ENCODE results near the gene SCART1. TPM values are rescaled to one million over a fixed set of nuclear protein-coding genes. Genes with fewer than 3 reads are reported as not detected.
"Not testable (repeated sequence)": the region's sequence is repeated elsewhere in the genome, so short reads cannot be mapped to it uniquely, and the experiment has no call there.

SCART1 gene
- total and polyA plus RNA-seq, 7 donors: 0.08 to 1.8 (median 0.58) TPM

DNA sequence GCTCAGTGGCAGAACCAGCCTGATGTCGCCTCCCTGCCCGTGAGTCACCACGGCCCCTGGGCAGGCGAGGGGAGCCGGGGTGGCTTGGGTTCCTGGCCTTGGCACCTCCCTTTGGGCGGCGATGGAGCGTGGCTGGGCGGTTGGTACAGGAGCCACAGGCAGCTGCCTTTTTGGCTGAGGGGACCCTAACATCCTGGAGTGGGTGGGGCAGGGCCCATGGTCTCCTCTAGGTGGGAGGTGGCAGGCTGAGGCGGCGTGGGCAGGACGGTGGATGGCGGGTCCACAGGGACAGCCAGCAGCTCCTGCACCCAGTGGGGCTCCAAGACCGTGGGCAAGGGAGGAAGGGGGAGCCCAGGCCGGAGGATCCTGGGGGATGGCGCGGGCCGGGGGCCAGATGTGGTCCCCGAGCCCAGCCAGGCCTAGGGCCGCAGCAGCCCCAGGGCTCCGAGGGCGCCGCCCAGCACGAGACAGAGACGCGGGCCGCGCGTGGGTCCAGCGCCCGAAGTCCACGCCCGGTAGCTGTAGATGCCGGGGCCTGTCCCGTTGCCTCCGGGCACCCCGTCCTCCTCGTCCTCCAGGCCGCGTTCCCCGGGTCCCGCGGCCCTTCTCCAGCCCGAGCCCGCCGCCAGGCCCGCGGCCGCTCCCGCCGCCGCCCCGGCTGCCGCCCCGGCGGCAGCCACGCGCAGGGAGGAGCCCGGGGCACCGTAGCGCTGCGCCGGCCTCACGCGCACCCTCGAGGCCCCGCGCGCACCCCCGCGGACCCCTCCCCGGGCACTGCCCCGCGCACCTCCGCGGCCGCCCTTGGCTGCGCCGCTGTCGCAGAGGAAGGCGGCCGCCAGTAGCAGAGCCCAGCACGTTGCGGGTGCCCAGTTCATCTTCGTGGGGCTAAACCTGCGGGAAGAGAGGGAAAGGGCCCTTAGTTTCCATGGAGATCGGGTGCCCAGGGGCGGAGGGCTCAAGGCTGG is 30.7 kb upstream of the SCART1 start:
- TF ChIP-seq, protein P1, sequence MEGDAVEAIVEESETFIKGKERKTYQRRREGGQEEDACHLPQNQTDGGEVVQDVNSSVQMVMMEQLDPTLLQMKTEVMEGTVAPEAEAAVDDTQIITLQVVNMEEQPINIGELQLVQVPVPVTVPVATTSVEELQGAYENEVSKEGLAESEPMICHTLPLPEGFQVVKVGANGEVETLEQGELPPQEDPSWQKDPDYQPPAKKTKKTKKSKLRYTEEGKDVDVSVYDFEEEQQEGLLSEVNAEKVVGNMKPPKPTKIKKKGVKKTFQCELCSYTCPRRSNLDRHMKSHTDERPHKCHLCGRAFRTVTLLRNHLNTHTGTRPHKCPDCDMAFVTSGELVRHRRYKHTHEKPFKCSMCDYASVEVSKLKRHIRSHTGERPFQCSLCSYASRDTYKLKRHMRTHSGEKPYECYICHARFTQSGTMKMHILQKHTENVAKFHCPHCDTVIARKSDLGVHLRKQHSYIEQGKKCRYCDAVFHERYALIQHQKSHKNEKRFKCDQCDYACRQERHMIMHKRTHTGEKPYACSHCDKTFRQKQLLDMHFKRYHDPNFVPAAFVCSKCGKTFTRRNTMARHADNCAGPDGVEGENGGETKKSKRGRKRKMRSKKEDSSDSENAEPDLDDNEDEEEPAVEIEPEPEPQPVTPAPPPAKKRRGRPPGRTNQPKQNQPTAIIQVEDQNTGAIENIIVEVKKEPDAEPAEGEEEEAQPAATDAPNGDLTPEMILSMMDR (IDR thresholded peaks at IDR 0.05): no peak
- no peak for DNase-seq
- Histone ChIP-seq H3K27ac (no peak overlapping the region), H3K36me3 (ENCODE audit: insufficient read depth in 1 of 2, low read depth in 1 of 2) (peaks cover 0 to 30% of the 10 kb centered on the region in 2 donors), H3K9me3 (peaks cover 1% of the 10 kb centered on the region), H3K4me3 (no peak overlapping the region), H3K27me3 (ENCODE audit: insufficient read depth in 3 of 3, low read length in 2 of 3) (peaks cover 0 to 15% (median 8%) of the 10 kb centered on the region in 3 donors), H3K4me1 (peaks cover 3% of the 10 kb centered on the region)
- intact Hi-C loops (cut with DNase I): no loop called here
- peak in 2 of 4 donors; percentile 22 to 45 for ATAC-seq
- WGBS, 3 donors: 12 to 15% (median 14%) methylated on average over 58 to 88 of the region's 88 CpGs

DNA sequence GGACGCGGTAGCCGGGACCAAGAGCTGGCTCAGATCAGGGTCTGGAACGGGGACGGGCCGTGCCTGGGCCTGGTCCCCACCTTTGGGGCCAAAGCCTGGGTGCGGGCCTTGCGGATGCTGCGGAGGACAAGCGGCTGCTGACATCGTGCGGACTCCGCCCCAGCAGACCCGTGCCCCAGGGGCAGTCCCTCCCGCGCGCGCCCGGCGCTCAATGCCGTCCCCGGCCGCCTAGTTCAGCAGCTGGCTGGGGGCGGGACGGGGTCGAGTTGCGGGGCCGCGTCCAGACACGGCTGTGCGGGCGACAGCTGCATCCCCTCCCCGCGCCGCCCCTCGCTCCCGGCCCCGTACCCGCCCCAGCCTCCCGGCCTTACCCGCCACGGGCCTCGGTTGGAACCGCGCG is 29.6 kb upstream of the SCART1 start:
- H3K4me1 ChIP-seq; H3K4me3 ChIP-seq; intact Hi-C loops (cut with DNase I); H3K27ac ChIP-seq; H3K9me3 ChIP-seq; DNase-seq: not testable (repeated sequence)
- no CpG with 5 or more reads among the region's 46 CpGs for WGBS, 3 donors
- peaks cover 0 to 15% (median 8%) of the 10 kb centered on the region in 3 donors for H3K27me3 ChIP-seq (ENCODE audit: insufficient read depth in 3 of 3, low read length in 2 of 3)
- peak; percentile 18 to 29 (median 23) for ATAC-seq
- peaks cover 0 to 23% of the 10 kb centered on the region in 2 donors for H3K36me3 ChIP-seq (ENCODE audit: insufficient read depth in 1 of 2, low read depth in 1 of 2)

DNA sequence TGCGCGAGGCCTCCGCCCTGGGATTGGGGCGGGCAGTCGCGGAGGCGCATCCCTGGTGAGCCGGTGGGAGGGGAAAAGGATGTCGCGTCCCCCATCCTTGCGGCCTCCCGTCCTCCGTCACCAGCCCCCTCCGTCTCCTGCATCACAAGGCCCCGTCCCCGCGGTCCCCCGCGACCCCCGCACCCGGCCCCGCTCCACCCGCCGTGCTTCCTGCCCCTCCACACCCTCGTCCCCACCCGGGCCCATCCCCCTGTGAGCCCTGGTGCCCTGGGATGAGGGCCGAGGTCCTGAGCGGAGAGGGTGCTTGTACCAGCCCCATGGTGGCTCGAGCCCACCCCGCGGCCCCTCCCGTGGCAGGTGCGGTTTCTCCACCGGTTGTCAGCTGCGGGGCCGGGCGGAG is 29.1 kb upstream of the SCART1 start, which contains the start of gene SPRN:
TSS of gene SPRN (minus strand) at position 25 of the 400 bp plus-strand sequence. CDS start 944 bp downstream, outside the sequence.
- WGBS, 3 donors: 17 to 18% methylated on average over 5 to 13 of the region's 37 CpGs; no CpG with 5 or more reads in 1 of the 3 donors
- H3K9me3 ChIP-seq; H3K4me3 ChIP-seq; intact Hi-C loops (cut with DNase I); H3K4me1 ChIP-seq; DNase-seq; H3K27ac ChIP-seq: not testable (repeated sequence)
- peak in 2 of 4 donors; percentile 14 to 26 for ATAC-seq
- Histone ChIP-seq H3K36me3 (ENCODE audit: insufficient read depth in 1 of 2, low read depth in 1 of 2) (peaks cover 0 to 18% of the 10 kb centered on the region in 2 donors), H3K27me3 (ENCODE audit: insufficient read depth in 3 of 3, low read length in 2 of 3) (peaks cover 0 to 15% (median 8%) of the 10 kb centered on the region in 3 donors)

DNA sequence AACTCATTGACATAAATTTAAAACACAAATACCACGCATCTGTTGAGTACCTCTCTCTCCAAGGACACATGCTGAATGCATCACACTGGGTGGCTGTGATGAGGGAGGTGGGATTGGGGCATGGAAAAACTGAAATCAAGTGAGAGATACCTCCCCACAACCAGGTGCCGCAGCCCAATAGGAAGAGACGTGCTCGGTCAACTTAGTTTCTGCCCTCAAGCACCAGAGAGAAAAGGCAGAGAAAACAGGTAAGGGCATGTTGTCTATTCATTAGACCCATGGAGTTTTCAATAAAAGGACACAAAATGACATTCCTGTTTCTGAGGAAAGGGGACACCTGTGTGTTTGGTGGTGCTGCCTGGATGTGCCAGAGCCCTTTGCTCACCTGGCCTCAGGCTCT is 24.2 kb upstream of the SCART1 start:
- 87 to 92% (median 91%) methylated on average over 4 of the region's 4 CpGs for WGBS, 3 donors
- ATAC-seq; H3K36me3 ChIP-seq (ENCODE audit: insufficient read depth in 1 of 2, low read depth in 1 of 2); H3K9me3 ChIP-seq; H3K27ac ChIP-seq; DNase-seq; H3K4me1 ChIP-seq; H3K4me3 ChIP-seq; H3K27me3 ChIP-seq (ENCODE audit: insufficient read depth in 3 of 3, low read length in 2 of 3): not testable (repeated sequence)
- intact Hi-C loops (cut with DNase I): loop anchor here in 1 of 2 donors (5.0 kb wide), 1 partner anchor 138 kb away; the partner anchor contains the start of gene SYCE1

DNA sequence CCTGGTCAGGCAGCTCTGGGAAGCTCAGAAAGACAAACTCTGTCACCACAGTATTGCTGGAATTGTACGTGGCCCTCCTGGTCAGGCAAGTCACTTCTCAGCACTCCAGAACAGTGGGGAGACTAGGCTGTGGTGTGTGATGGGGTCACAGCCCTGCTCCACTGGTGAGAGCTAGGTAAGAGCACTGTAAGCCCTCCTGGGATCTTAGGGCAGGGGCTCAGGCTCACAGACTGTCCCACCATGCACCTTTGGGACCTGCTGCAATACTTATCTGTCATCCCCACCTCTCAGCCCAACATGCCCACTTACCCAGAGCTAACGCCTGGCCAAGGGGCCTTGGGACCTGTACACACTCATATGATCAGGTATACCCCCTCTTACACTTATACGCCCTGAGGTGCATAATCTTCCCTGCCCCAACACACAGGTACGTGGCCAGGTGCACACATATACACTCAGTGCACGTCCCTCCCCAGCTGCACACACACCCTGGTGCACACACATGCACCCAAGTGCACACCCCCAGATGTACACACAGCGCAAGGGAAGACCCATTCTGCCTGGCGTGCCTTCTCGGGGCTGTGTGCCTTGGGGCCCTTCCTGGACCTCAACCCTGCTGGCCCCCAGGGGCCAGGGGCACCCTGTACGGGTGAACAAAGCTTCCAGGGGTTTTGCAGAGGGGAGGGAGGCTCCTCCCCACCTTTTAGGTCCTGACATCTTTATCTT is 21.7 kb upstream of the SCART1 start:
- intact Hi-C loops (cut with DNase I); H3K27ac ChIP-seq; H3K4me1 ChIP-seq; H3K4me3 ChIP-seq; H3K27me3 ChIP-seq (ENCODE audit: insufficient read depth in 3 of 3, low read length in 2 of 3); H3K36me3 ChIP-seq (ENCODE audit: insufficient read depth in 1 of 2, low read depth in 1 of 2); DNase-seq: not testable (repeated sequence)
- 59 to 80% (median 66%) methylated on average over 4 to 6 of the region's 9 CpGs for WGBS, 3 donors
- peak in 3 of 4 donors; percentile 19 to 36 (median 23) for ATAC-seq
- peaks cover 11% of the 10 kb centered on the region for H3K9me3 ChIP-seq

DNA sequence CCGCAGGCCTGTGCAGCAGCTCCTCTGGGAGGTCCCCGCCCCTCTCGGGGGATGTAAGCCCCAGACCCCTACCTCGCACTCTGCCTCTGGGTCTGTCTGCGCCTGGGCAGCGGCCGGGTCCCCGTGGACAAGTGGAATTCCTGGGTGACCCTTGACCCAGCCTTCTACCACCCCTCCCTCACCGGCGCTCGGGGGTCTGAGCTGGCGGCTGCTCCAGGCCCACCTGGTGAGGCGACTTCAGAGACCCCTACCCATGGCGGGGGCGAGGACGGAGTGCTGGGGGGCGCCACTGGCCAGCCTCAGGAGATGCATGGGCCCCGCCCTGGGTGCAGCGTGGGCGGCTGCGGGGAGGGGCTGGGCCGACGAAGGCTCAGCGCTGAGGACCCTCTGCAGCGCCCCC is 21.0 kb upstream of the SCART1 start:
- 60 to 83% (median 78%) methylated on average over 3 to 5 of the region's 25 CpGs for WGBS, 3 donors
- DNase-seq; intact Hi-C loops (cut with DNase I); H3K4me3 ChIP-seq; H3K4me1 ChIP-seq; H3K27ac ChIP-seq; H3K36me3 ChIP-seq (ENCODE audit: insufficient read depth in 1 of 2, low read depth in 1 of 2); H3K27me3 ChIP-seq (ENCODE audit: insufficient read depth in 3 of 3, low read length in 2 of 3): not testable (repeated sequence)
- H3K9me3 ChIP-seq: peaks cover 11% of the 10 kb centered on the region
- ATAC-seq: peak in 1 of 4 donors; percentile 40
